ENCODE measurements around the gene LYPD6B.

The LYPD6B gene

DNA sequence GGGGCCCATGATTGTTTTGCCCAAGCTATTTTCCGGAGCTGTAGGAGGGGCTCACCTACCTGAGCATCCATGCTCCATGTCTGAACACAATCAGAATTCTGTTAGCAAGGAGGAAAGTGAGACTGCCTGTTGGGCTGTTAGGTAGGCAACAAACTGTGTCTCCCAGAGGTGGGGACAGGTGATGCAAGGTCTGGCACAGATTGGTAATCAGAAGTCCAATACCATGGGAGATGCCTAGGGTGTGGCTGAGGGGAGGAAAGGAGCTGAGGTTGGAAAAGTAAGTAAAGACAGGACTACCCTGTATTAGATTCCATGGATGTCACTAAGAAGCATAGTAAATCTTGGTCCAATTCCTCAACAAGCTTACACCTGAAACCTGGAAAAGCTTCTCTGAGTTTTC is 3.0 kb downstream of the LYPD6B start:
- no peak for DNase-seq (ENCODE audit: low spot score)

DNA sequence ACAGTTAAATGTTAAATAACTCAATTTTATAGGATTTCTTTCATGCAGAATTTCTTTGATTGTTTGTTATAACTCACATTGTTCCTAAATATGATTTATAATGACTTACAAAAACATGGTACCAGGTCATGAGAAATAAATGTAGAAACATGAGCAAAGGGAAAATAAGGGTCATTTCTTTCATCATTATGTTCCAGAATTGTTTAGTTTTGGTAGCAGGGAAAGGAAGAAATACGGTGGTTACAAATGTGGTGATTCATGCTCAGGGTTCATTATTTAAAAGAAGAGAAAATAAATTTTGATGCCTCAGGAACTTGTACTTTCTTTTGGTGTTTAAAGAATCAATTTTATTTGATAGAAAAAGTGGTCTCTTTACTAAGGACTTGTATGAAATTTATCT is 4.4 kb downstream of the LYPD6B start:
- DNase-seq (ENCODE audit: low spot score), result no peak

DNA sequence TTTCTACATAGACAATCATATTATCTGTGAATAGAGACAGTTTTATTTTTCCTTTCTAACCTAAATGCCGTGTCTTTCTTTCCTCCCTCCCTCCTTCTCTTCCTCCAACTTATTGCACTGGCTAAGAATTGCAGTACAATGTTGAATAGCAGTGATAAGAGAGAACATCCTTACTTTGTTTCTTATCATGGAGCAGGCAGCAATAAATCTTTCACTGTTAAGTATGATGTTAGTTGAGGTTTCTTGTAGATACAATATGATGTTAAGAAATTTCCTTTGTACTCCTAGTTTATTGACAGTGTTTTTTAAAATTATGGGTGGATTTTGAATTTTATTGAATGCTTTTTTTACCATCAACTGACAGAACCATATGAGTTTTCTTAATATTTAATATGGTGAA is 6.0 kb downstream of the LYPD6B start:
- no peak for DNase-seq (ENCODE audit: low spot score)

DNA sequence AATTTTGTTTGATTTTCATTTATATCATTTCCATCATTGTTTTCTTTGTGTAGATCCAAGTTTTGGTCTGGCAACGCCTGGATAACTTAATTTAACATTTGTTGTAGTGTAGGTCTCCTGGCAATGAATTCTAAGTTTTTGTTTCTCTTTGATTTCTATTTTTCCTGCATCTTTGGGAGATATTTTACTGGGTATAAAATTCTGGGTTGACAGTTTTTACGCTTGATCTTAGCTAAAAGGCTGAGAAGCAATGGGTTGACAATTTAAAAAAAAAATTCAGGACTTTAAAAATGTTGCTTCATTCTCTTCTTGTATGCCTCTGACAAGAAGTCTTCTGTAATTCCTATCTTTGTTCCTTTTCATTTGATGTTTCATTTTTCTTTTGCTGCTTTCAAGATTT is 8.6 kb downstream of the LYPD6B start:
- no peak for DNase-seq (ENCODE audit: low spot score)

DNA sequence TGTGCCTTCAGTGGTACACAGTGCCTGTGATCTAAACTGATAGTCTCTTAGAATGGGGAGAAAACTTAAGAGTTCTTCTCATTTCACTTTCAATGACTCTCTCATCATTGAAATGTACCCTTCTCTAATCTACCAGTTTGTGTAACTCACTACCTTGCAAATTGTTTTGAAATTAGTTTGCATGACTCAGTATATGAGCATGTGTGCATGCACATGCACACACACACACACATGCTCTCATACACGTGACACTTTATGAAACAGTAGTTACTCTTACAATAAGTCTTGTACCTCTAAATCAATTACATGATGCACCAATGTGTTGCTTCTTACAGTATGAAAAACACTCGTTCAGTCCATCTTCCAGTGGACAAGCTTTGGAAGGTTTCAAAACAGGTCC is 10.6 kb downstream of the LYPD6B start:
- DNase-seq (ENCODE audit: low spot score), result no peak

DNA sequence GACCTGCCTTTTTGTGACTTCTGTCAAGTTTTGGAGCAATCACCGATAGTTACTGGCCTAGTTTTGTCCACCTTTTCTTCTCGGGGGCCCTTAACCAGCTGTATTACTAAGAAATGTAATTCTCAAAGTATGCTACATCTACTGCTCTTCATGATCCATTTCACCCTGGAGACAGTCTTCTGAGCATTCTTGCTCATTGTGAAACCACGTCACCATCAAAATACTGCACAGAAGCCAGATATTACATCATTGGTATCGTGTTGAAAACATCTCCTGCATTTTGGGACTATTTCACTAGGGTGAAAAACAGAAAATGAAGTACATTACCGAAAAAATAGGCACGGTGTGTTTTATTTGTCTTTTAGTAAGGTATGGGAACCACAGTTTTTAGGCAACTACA is 11.7 kb downstream of the LYPD6B start:
- DNase-seq (ENCODE audit: low spot score), result no peak

DNA sequence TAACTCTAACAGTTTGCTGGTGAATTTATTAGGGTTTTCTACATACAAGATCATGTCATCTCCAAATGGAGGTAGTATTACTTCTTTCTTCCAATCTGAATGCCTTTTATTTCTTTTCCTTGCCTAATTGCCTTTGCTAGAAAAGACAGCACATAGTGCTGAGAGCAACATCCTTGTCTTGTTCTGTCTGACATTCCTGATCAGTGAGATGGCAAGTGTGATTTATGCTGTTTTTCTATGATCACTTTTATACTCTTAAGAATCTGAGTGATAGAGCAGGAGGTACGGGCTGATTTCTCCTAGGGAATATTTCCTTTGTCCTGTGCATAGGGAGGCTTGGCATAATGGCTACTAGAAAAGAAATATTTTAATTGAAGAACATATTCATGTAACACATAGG is 17.3 kb downstream of the LYPD6B start:
- DNase-seq (ENCODE audit: low spot score), result no peak

DNA sequence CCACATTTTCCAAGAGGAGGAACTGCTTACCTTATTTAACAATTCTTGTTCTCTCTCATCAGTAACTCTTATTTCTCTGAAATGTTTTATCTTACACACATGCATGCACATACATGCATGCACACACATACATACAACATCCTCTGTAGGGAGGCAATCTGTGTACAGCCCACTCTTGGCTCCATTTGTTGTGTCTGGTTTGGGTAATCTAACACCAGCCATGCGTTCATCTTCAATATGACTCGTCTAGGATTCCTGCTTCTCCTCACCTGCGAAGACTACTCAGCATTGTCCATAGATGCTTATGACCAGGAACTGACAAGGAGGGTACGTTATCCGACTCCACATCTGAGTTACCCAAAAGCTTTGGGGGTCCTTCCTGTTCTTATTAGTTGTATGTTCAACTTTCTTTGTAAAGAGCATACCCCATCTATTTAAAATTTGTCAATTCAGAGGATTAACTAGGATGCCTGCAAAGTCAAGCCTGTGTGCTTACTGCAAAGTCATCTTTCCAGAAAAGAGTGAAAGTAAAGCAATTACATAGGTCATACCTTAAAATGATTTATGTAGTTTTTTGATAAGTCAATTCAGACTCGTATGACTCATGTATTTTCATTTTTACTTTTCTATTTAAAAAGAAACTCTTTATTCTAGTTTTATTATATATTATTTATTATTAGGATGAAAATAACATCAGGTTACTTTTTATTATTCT is 18.2 kb downstream of the LYPD6B start:
- DNase-seq (ENCODE audit: low spot score), result no peak

DNA sequence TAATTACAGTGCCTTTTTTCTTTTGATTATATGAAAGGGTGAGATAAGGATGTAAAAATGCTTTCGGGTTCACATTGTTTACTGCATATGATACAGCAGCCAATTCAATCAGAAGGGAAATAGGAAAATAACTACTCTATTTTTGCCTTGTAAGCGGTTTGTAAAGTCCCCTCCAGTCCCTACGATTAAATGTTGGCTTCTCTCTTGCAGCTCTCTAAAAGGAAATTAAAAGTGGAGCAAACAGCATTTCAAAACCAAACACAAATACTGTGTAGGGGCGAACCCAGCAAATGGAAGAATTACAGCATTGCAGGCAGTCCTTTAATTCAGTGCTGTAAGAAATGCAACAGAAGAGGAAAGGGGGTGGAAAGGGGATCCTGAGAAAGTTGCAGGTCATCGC is 18.9 kb downstream of the LYPD6B start:
- DNase-seq (ENCODE audit: low spot score), result no peak

DNA sequence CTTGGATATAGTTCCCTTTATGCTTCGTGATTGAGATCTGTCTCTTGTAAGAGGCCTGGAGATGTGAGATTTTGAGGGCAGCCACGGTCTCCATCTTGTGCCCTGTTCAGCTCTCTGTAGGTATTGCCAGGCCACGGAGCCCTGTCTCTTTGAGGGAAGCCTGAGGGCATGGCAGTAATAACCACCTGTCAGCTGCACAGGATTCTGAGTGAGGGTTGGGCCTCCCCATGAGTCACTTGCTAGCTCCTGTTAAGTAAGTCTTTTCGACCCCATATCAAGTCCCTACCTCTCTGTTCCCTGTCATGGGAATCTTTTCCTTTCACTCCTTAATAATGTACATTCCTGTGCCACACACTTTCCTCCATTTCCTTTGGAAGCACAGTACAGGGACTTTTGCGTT is 20.4 kb downstream of the LYPD6B start:
- no peak for DNase-seq (ENCODE audit: low spot score)

DNA sequence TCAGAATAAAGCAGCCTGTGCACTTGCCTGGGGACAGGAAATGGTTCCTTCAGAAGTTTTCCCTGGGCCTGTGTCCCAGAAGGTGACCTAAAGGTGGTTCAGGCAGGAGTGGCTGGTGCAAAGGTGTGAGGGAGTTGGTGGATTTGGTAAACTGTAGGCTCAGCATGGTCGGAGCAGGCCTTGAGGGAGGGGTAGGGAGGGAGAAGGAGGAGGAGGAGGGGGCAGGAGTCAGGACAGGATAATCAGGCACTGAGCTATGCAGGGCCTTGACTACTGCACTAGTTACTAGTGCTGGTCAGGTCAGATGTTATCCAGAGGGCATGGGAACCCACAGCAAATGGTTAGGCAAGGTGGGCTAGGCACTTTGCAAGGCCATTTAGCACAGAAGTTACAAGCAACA is 21.3 kb downstream of the LYPD6B start:
- no peak for DNase-seq (ENCODE audit: low spot score)

DNA sequence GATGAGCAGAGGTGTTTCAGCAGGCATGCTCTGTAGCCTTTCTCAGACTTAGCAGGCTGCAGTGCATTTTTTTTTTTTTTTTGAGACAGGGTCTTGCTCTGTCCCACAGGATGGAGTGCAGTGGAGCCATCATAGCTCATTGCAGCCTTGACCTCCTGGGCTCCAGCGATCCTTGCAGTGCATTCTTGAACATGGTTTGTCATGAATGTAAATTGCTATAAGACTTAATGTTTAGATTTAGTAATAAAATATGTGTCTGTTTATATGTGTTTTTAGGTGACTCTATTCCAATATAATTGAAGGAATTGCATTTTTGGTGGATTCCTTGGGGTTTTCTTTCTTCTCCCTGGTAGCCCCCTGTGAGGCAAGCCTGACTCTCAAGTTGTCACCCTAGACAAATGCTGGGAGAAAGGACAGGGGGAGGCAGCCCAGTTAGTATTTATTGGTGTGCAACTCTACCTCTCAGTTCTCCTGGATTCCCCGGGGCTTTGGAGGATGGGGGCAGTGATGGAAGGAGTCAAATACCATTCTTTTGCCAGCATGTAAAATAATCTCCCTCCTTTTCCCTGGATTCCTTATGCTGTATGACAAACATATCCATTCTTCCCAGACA is 22.7 kb downstream of the LYPD6B start:
- DNase-seq (ENCODE audit: low spot score), result no peak

DNA sequence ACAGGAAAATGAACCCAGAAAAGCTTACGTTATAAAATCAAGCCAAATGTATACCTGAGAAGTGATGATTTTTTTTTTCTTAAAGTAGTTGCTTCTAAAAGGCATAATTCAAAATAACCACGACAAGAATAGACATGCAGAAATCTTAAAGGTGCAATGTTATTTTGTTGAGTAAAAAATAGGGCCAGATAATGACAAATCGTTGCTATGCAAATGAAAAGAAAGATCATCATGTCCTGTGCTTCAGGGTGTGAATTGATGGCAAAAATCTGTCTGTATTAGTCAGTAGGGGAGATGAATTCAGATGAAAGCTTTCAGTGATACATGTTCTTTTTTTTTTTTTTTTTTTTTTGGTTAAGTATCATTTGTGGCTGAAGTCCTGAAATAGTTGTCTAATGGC is 24.0 kb downstream of the LYPD6B start:
- DNase-seq (ENCODE audit: low spot score), result no peak

DNA sequence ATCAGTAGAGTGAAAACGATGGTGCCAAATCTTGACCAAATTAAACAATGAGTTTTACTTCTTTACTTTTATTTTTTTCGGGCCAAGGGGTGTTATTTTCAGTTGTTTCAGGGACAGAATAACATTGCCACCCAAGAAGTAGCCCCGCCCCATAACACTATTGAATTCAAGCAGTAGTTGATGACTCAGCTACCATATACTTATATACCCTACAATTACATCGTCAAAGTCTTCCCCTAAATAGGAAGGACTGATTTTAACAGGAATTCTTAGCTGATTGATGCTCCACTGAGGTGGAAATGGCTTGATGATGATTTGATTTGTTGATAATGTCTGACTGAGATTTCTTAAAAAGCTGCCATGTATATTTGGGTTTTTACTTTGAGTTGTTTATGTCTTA is 24.7 kb downstream of the LYPD6B start:
- no peak for DNase-seq (ENCODE audit: low spot score)

DNA sequence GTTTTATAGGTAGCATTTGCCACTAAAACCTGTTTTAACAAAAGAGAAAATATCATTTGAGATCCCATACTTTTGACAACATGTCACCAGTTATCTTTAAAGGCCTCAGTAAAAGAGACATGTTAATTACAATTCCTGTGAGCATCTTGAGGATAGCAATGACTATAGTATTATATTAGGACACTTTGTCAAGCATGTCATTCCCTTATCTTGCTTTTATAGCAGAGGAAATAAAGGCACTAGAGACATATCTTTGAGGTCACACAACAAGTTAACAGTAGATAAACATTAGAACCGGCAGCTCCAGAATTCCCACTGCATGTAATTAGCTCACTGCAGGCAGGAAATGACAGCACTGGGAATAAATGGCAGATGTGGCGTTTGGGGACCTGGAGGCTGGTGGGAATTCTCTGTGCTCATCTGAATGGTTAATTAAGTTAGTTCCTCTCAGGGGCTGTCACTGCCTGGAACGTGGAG is 25.9 kb downstream of the LYPD6B start:
- DNase-seq (ENCODE audit: low spot score), result no peak

DNA sequence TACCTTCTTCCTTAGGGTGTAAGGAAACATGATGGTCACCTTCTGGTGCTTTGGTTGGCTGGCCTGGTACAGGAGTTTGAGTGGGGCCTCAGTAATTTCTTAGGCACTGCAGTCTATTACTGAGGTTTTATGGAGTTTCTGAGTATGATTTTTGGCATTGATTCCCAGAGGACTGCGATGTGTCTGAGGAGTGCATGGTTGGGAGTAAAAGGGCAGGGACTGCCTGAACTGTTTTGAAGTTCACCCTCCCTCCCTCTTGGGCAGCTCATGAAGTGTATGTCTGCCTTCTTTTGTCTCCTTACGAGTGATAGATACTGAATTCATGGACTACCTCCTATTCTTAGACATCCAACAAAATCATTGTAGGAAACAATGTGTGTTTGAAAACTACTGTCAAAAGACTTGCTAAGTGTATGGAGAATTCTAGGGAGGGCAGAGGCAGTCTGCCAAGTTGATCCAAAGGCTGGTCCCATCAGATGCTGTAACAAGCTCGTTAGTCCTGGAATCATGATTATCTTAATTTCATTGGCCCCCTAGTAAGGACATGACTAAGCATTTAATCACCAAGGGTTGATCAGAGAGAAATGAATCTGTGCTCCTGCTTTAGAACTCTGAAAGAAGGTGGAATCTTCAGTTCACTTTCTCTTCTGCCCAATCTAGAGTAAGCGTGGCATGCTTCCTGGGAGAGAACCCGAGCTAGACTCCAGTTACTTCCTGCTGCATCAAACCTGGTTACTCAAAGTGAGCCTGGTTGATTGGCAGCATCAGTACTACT is 26.5 kb downstream of the LYPD6B start:
- DNase-seq (ENCODE audit: low spot score), result no peak

DNA sequence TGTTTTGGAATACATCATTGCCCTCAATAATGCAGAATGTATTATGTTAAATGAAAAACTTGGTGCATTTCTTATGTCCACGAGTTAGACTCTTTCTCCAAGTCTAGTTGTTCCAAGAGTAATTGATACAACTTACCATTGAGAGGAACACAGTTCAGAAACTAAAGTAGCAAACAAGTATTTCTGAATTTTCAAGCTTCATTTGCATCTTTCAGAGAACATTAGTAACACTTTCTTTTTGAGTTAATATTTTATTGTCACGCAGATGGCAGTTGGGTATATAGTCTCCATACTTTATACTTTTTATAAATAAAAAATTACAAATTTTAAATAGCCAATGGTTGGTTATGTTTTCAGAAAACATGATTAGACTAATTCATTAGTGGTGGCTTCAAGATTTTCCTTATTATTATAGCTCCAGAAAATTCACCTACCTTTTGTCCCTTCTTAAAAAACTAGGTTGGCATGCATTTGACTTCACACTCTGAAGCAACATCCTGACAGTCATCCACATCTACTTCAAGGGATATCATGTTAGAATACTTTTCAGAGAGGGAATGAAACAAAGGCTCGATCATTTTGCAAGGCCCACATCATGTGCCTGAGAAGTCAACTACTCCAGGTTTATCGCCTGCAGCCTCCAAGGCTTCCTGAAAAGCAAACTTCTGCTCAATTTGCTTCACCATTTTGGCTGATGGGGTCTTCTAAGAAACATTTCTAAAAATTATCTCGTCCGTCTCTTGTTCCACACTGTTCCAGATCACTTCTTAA is 29.9 kb downstream of the LYPD6B start:
- no peak for DNase-seq (ENCODE audit: low spot score)

DNA sequence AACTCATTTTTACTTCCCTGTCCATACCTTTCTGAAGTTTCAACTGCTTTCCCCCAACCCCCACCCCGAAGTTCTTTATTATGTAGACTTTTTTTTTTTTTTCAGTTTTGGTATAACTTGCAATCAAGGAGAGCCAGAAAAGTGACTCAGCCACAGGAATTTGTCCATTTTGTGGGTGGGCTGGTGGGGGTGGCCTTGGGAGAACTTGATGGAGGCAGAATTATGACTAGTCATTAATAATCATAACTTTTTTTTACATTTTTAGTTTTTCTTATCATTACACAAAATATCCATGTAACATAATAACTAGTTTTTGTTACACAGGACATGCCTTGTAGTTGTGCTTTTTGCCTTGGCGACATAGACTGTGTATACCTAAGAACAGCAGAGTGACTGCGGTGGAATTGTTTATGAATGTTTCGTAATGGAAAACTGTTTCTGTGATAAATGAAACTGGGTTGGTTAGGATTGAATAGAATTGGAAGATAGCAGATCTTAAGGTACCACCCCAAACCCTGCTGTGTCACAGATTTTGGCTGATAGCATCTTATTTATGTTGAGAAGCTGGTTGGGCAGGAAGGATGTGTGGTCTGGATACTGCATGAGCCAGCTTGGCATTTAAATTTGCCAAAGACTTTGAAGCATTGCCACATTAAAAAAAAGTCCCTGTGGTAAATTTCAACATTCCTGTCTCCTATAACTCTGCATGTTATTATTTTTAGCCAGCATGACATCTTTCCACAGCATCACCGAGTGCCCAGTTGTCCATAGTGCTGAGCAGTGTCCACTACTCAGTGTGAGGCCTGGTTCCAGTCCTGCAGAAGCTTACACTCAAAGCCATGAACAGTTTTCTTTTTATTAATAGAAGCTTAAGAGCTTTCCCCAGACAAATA is 30.7 kb downstream of the LYPD6B start:
- DNase-seq (ENCODE audit: low spot score), result no peak

DNA sequence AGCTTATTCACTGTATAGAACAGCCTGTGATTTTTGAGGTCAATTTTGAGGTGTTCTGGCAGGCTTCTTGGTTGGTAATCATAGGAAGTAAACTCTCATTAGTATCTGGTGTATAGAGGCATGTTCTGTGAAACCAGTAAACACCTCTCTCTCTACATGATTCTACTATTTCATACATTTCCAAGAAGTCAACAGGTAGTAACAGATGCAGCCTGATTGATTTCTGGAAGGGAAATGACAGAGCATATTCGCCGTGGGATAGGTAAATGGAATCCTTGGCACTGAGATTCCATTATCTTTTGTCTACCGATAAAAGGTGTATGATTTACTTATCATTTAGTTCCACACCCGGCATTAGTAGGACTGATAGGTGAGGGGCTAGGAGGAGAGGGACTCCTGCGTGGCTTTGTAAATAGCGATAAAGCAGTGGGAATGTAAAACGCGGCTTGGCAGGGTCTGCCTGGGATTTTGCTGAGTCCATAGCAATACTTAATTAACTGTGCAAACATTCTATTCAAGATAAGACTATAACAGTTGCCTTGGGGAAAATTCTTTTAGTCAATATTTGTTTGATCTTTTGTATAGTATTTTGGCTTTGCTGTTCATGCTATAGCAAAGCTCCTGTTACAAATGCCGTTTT is 32.3 kb downstream of the LYPD6B start:
- DNase-seq (ENCODE audit: low spot score), result no peak

DNA sequence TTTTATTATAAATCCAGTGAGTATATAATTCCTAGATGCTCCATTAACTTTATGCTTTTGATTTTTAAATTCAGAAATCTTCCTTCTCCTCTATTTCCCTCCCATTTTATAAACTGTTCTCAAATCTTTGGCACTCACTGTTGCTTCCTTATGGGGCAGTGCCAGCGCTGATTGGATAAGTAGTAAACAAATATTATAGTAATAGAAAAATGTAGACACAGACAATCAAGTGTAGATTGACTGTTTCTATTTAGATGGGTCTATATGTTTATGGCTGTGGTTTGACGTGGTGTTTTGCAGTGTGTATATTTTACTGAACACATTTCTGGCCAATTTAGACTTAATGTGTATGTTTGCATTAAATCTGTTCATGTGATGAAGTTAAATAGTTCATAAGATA is 36.6 kb downstream of the LYPD6B start:
- DNase-seq (ENCODE audit: low spot score), result no peak

DNA sequence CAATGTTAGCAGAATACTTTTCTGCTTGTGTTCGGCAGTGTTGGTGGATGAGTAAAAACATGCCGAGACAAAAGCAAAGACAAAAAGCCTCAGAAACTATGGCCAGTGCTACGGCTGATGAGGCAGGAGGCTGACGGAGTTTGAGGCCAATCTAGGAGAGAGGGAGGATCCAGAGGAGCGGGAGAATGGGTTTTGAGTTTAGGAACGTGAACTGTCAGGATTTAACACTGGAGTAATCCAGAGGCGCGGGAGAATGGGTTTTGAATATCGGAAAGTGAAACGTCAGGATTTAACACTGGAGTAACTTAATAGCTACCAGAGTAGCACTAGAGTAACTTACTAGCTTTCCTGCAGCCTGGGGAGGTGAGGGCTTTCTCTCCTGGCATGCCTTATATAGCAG is 37.4 kb downstream of the LYPD6B start:
- no peak for DNase-seq (ENCODE audit: low spot score)
